ENCODE measurements around the gene DAPK1.

The DAPK1 gene

GRCh38 chr9:87717456-87717855 lies 219.8 kb downstream of the DAPK1 start:
- TF ChIP-seq RAD21 (IDR thresholded peaks at IDR 0.05; ENCODE audit: low read depth), result no peak
- TF ChIP-seq TCF12 (IDR thresholded peaks at IDR 0.05; ENCODE audit: low read depth), result no peak
- no peak for TF ChIP-seq EGR1 (IDR thresholded peaks at IDR 0.05)
- no peak for TF ChIP-seq MAX (IDR thresholded peaks at IDR 0.05)
- TF ChIP-seq NFIC (IDR thresholded peaks at IDR 0.05), result no peak
- TF ChIP-seq TAF1 (IDR thresholded peaks at IDR 0.05; ENCODE audit: low read depth), result no peak
- TF ChIP-seq FOXM1 (IDR thresholded peaks at IDR 0.05; ENCODE audit: borderline replicate concordance, low read depth), result no peak
- no peak for TF ChIP-seq USF1 (IDR thresholded peaks at IDR 0.05)
- TF ChIP-seq, protein P1, sequence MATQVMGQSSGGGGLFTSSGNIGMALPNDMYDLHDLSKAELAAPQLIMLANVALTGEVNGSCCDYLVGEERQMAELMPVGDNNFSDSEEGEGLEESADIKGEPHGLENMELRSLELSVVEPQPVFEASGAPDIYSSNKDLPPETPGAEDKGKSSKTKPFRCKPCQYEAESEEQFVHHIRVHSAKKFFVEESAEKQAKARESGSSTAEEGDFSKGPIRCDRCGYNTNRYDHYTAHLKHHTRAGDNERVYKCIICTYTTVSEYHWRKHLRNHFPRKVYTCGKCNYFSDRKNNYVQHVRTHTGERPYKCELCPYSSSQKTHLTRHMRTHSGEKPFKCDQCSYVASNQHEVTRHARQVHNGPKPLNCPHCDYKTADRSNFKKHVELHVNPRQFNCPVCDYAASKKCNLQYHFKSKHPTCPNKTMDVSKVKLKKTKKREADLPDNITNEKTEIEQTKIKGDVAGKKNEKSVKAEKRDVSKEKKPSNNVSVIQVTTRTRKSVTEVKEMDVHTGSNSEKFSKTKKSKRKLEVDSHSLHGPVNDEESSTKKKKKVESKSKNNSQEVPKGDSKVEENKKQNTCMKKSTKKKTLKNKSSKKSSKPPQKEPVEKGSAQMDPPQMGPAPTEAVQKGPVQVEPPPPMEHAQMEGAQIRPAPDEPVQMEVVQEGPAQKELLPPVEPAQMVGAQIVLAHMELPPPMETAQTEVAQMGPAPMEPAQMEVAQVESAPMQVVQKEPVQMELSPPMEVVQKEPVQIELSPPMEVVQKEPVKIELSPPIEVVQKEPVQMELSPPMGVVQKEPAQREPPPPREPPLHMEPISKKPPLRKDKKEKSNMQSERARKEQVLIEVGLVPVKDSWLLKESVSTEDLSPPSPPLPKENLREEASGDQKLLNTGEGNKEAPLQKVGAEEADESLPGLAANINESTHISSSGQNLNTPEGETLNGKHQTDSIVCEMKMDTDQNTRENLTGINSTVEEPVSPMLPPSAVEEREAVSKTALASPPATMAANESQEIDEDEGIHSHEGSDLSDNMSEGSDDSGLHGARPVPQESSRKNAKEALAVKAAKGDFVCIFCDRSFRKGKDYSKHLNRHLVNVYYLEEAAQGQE (IDR thresholded peaks at IDR 0.05; ENCODE audit: low read depth), result no peak
- no peak for TF ChIP-seq YY1 (IDR thresholded peaks at IDR 0.05; ENCODE audit: low read depth)
- TF ChIP-seq EP300 (IDR thresholded peaks at IDR 0.05; ENCODE audit: borderline replicate concordance), result no peak
- no peak for TF ChIP-seq CEBPB (IDR thresholded peaks at IDR 0.05)
- TF ChIP-seq CREB1 (IDR thresholded peaks at IDR 0.05; ENCODE audit: low read depth), result no peak

DNA sequence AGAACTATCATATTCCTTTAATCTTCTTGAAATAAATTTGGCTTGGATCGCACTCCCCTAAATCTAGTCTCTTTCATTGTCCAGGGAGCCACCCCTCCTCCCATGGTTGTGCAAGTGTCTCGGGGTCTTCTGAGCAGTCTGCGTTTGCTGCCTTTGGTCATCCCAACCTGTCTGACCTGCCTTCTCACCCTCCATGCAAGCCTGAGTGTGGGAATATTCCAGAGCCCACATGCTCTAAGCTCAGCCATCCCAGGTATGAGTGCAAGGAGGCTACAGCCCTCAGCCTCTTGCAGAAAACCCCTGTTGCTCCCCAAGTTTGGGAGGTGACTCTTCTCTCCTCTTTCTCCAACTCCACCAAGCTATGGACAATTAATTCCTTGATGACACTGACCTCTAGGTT lies 220.6 kb downstream of the DAPK1 start:
- TF ChIP-seq ZBTB7A (IDR thresholded peaks at IDR 0.05; ENCODE audit: low read depth) (no peak), USF1 (IDR thresholded peaks at IDR 0.05) (no peak), TCF12 (IDR thresholded peaks at IDR 0.05; ENCODE audit: low read depth) (no peak), TAF1 (IDR thresholded peaks at IDR 0.05; ENCODE audit: low read depth) (no peak), NFIC (IDR thresholded peaks at IDR 0.05) (no peak), MAX (IDR thresholded peaks at IDR 0.05) (no peak), CEBPB (IDR thresholded peaks at IDR 0.05) (no peak)
- TF ChIP-seq, protein P1 (IDR thresholded peaks at IDR 0.05; ENCODE audit: low read depth), result no peak

DNA sequence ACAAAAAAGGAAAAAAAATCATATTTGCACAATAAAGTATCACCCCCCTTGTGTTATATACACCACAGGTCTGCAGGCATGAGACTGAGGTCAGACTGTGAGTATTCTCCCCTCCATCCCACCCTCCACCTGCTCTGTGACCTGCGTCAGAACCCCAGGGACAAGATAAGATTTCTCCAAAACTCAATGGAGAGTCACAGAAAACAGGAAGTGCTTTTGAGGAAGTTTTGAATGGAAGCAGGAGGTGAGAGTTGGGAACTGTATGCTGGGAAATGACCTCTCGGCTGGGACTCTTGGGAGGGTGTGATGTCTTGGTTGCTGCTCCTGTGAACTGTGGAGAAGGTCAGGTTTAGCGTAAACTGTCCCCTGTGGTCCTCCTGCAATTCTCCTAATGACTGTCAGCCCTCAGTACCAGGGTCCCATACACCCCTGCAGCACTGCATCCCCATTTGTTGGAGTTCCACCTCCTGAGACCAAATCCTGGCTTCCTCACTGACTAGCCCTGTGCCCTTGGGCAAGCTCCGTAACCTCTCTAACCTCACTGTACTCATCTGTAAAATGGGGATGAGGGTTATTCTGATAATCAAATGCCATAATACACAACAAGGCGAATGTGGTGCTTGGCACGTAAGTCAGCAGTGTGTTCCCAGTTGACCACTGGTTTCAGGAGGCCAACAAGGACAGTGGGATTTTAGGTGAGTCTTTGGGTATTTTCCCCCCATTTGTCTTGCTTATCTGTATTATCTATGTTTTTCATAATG lies 221.4 kb downstream of the DAPK1 start:
- TF ChIP-seq NFIC (IDR thresholded peaks at IDR 0.05) (no peak), ZBTB7A (IDR thresholded peaks at IDR 0.05; ENCODE audit: low read depth) (no peak)

DNA sequence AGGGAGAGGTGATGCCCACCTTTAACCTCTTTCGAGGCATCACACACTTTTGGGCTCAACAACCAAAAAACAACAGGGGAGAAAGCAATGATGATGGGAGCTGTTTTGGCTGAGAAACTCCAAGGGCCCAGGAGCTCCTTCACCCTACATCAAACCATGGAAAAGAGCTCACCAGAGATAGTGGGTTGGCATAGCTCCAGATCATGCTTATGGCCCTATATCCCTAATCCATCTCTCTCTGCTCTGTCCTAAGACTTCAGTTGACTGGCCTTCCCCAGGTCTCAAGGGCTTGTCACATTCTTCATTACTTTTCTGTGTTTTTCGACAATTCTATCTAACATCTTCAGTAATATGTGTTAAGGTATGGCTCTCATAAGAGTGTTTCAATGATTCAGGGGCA lies 222.5 kb downstream of the DAPK1 start:
- TF ChIP-seq YY1 (IDR thresholded peaks at IDR 0.05; ENCODE audit: low read depth) (no peak), EP300 (IDR thresholded peaks at IDR 0.05; ENCODE audit: borderline replicate concordance) (no peak), FOXM1 (IDR thresholded peaks at IDR 0.05; ENCODE audit: borderline replicate concordance, low read depth) (no peak), TAF1 (IDR thresholded peaks at IDR 0.05; ENCODE audit: low read depth) (no peak), TEAD4 (IDR thresholded peaks at IDR 0.05) (no peak)

GRCh38 chr9:87722393-87723088 lies 224.9 kb downstream of the DAPK1 start:
- TF ChIP-seq FOXM1 (IDR thresholded peaks at IDR 0.05; ENCODE audit: borderline replicate concordance, low read depth) (no peak), ZBTB7A (IDR thresholded peaks at IDR 0.05; ENCODE audit: low read depth) (no peak), TEAD4 (IDR thresholded peaks at IDR 0.05) (no peak), TCF12 (IDR thresholded peaks at IDR 0.05; ENCODE audit: low read depth) (no peak), USF1 (IDR thresholded peaks at IDR 0.05) (no peak), EP300 (IDR thresholded peaks at IDR 0.05; ENCODE audit: borderline replicate concordance) (no peak), CEBPB (IDR thresholded peaks at IDR 0.05) (no peak)

Measured in Ishikawa (cell line).